Right atrium auricular region (tissue), 2 donors: ENCODE measurements around the gene SACM1L. TPM values are rescaled to one million over a fixed set of nuclear protein-coding genes. Genes with fewer than 3 reads are reported as not detected.

ENCODE experiments used
- DNase-seq: peaks from one replicate; pipeline ENCODE4 v3.0.0-alpha.2; 2019; ENCODE audit warnings: low spot score
- H3K27ac ChIP-seq, 2 donors: fragments of 200-600 bp; sonication (generic); 1 replicate in 1 of 2; 2 replicates in 1 of 2; pipeline ENCODE4 v1.5.1; 2016 to 2019
- H3K27me3 ChIP-seq, 2 donors: fragments of 200-600 bp; sonication (generic); one replicate each; pipeline versions ENCODE4 v1.5.1 to v1.6.0; 2017 to 2019
- H3K36me3 ChIP-seq: fragments of 200-600 bp; sonication (generic); one replicate; pipeline ENCODE4 v1.5.1; 2016
- H3K4me1 ChIP-seq, 2 donors: fragments of 200-600 bp; sonication (generic); one replicate each; pipeline versions ENCODE4 v1.5.1 to v1.6.0; 2017 to 2019
- H3K4me3 ChIP-seq, 2 donors: fragments of 200-600 bp; sonication (generic); 1 replicate in 1 of 2; 2 replicates in 1 of 2; pipeline ENCODE4 v1.5.1; 2017 to 2019; ENCODE audit warnings: mild to moderate bottlenecking in 1 of 2, moderate library complexity in 1 of 2
- H3K9me3 ChIP-seq, 2 donors: fragments of 200-600 bp; sonication (generic); one replicate each; pipeline ENCODE4 v1.5.1; 2019
- CTCF ChIP-seq, 2 donors: fragments of 200-600 bp; sonication (generic); IDR thresholded peaks; one replicate each; pipeline ENCODE4 v1.5.1; 2019; ENCODE audit warnings: antibody characterized with exemption in 2 of 2
- total RNA-seq, 2 donors: library from RNA; depleted of rRNA; stranded (reverse); fragments of >200 nt; gene quantifications; one replicate each; pipeline ENCODE4 v1.1.0, GENCODE V29; 2016

The SACM1L gene
- total RNA-seq, 2 donors from 2014 or later = 16.6 to 18.7 TPM

GRCh38 chr3:45776301-45776595, 87.1 kb downstream of the SACM1L start:
- Histone ChIP-seq H3K4me1 (no peaks in the 10 kb centered on the region), H3K27ac (no peak overlapping the region), H3K27me3 (no peaks in the 10 kb centered on the region), H3K4me3 (no peak overlapping the region), H3K9me3 (no peaks in the 10 kb centered on the region), H3K36me3 (no peaks in the 10 kb centered on the region)
- no peak for DNase-seq
- TF ChIP-seq CTCF (IDR thresholded peaks at IDR 0.05) = no peak

GRCh38 chr3:45776611-45777010, 87.4 kb downstream of the SACM1L start:
- TF ChIP-seq CTCF (IDR thresholded peaks at IDR 0.05) = no peak
- Histone ChIP-seq H3K27ac (no peak overlapping the region), H3K36me3 (no peaks in the 10 kb centered on the region), H3K4me3 (no peak overlapping the region), H3K27me3 (no peaks in the 10 kb centered on the region), H3K4me1 (no peaks in the 10 kb centered on the region), H3K9me3 (no peaks in the 10 kb centered on the region)
- no peak for DNase-seq

- Histone ChIP-seq H3K27ac (no peak overlapping the region), H3K27me3 (no peaks in the 10 kb centered on the region), H3K36me3 (no peaks in the 10 kb centered on the region), H3K4me1 (no peaks in the 10 kb centered on the region), H3K4me3 (no peak overlapping the region), H3K9me3 (no peaks in the 10 kb centered on the region)
- DNase-seq = no peak
- no peak for TF ChIP-seq CTCF (IDR thresholded peaks at IDR 0.05)
Observed at GRCh38 chr3:45777111-45777745, 88.0 kb downstream of the SACM1L start.

GRCh38 chr3:45777746-45778386, 88.7 kb downstream of the SACM1L start:
- no peaks in the 10 kb centered on the region for H3K36me3 ChIP-seq
- no peak for TF ChIP-seq CTCF (IDR thresholded peaks at IDR 0.05)
- no peak for DNase-seq

GRCh38 chr3:45778761-45779201, 89.6 kb downstream of the SACM1L start:
- no peaks in the 10 kb centered on the region for H3K4me1 ChIP-seq
- H3K27me3 ChIP-seq = no peaks in the 10 kb centered on the region
- H3K27ac ChIP-seq = no peak overlapping the region
- DNase-seq = no peak
- H3K4me3 ChIP-seq = no peak overlapping the region
- no peaks in the 10 kb centered on the region for H3K9me3 ChIP-seq
- TF ChIP-seq CTCF (IDR thresholded peaks at IDR 0.05) = no peak
- no peaks in the 10 kb centered on the region for H3K36me3 ChIP-seq

More at GRCh38 chr3:45777746-45778386, 88.7 kb downstream of the SACM1L start:
- H3K27me3 ChIP-seq = no peaks in the 10 kb centered on the region
- no peaks in the 10 kb centered on the region for H3K9me3 ChIP-seq
- no peak overlapping the region for H3K27ac ChIP-seq
- H3K4me3 ChIP-seq = no peak overlapping the region
- H3K4me1 ChIP-seq = no peaks in the 10 kb centered on the region
